Stimulated activated naive CD4-positive, alpha-beta T cell (primary cell): Measurements from ENCODE around the gene HGD.
"Not testable (repeated sequence)": the region's sequence is repeated elsewhere in the genome, so short reads cannot be mapped to it uniquely, and the experiment has no call there.

Source experiments
- DNase-seq, 6 experiments: peaks; one replicate each; lab custom pipeline; 2025; lab: John Stamatoyannopoulos, UW

Gene HGD

DNA sequence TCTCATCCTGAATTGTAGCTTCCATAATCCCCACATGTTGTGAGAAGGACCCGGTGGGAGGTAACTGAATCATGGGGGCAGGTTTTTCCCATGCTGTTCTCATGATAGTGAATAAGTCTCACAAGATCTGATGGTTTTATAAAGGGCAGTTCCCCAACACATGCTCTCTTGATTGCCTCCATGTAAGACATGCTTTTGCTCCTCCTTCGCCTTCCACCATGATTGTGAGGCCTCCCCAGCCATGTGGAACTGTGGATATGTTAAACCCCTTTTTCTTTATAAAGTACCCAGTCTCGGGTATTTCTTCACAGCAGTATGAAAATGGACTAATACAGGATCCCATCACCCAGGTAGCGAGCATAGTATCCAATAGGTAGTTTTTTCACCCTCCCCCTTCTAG, 43.2 kb downstream of the HGD start:
- DNase-seq: not testable (repeated sequence)

DNA sequence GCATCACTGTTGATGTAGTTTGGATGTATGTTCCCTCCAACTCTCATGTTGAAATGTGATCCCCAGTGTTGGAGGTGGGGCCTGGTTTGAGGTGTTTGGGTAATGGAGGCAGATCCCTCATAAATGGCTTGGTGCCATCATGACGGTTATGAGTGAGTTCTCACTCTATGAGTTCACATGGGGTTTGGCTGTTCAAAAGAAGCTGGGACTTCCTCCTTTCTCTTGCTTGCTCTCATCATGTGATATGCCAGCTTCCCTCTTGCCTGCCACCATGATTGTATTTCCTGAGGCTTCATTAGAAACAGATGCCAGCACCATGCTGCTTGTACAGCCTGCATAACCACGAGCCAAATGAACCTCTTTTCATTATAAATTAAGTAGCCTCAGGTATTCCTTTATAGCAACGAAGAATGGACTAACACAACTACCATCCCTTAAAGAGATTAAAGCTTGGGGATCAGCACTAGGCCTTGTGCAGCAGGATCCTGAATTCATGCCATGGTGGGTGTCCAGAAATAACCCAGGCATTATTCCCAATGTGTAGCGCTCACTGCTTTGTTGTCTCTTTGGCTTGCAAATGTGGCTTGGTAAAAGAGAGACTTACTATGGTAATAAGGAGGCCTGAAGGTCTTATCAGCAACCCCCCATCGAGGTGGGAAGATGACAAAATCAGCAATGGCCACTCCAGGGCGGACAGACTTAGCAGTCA, 44.0 kb downstream of the HGD start:
- DNase-seq: no peak

DNA sequence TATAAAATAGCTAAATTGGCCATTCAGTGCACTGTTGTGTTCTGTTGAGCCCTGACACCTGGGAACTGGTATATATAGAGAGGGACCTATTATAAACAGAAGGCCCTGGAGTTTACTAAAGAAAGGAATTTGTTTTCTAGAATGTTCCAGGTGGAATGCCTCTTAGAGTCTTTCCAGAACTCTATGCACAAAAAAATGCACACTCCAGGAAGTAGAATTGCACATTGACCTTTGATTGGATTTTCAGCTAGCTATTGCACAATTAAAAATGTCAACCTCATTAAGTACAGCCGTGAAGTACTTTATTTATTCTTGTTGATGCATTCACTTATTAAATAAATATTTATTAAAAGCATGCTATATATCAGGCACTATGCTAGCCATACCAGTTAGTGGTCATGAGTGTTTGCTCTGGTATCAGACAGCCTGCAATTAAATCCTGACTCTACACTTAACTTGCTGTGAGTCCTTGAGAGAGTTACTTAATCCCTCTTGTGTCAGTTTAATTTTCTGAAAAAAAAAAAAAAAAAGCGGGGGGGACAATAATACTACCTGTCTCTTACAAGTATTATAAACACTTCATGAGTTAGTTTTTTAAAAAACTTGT, 45.1 kb downstream of the HGD start:
- no peak for DNase-seq

DNA sequence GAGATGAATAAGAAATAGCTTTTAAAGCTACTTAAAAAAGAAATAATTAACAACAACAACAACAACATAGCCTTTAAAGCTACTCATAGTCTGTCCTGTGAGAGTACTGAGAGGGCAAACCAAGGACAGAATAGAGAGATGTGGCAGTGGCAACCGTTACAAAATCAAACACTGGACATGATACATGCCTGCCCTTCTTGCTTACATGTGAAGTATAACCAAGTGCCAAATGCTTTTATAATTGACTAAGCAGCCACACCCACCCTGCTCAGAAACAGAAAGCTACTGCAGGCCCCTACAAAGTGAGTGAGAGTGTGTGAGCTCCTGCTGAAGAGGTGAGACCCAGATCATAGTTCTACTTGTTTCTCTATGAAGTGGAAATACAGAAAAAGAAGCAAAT, 47.5 kb downstream of the HGD start:
- DNase-seq: no peak

DNA sequence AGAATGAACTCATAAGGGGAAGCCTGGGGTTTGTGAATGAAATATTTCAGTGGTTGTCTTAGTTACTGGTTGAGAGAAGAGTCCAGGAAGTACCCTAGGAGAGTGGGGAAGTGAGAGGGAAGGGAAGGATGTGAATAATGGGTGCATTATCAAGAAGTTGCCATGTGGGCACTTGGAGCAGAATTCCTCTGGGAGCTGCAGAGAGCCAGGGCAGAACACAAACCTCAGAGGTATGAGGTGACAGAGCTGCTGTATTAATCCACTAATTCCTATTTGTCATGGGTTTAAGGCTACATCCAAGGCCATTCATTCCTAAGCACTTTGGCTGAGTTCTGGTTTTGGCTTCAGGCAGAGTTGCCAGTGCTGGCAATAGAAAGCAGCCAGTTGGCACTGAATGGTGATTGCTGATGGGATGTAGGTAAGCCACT, 56.9 kb downstream of the HGD start:
- DNase-seq: no peak

DNA sequence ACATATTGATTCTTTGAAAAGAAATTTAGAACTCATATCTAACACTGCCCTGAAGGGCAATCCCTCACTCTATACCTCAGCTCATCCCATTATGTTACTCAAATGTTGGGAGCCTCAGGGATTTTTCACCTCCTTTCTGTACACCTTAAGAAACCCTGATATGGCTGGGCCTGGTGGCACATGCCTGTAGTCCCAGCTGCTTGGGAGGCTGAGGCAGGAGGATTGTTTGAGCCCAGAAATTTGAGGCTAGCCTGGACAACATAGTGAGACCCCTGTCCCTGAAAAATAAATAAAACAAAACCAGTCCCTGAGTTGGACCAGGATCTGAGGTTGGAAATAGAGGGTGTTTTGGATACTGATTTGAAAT, 58.3 kb downstream of the HGD start:
- DNase-seq: no peak

DNA sequence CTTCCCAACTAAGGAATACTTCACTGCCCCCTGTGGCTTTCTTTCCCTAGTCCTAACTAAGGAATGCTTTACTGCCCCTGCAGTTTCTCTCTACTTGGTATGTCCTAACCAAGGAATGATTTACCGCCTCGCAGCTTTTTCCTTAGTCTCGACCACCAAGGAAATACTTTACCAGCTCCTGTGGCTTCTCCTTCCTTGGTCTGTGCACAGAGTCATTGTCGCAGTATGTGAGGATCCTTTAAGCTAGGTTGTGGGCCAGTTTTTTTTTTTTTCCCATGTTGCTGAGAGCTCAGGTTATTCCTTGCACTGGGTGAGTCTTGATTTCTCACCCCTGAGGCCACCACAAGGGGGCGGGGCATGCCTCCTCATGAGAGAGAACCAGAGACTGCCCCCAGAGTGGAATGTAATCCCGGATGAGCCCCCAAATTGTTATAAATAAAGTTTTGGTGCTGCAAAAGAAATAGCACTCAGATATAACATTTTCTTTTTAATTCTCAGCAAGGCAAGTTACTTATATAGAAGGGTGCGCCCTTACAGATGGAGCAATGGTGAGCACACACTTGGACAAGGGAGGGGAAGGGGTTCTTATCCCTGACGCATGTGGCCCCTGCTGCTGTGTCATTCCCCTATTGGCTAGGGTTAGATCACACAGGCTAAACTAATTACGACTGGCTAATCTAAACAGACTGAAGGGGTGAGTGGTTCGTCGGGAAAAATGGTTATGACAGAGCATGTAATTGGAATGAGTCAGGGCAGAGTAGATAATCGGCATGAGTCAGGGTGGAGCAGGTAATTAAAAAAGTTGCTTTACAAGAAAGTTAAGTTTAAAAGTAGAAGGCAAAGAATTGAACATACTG, 58.9 kb downstream of the HGD start:
- no peak for DNase-seq

DNA sequence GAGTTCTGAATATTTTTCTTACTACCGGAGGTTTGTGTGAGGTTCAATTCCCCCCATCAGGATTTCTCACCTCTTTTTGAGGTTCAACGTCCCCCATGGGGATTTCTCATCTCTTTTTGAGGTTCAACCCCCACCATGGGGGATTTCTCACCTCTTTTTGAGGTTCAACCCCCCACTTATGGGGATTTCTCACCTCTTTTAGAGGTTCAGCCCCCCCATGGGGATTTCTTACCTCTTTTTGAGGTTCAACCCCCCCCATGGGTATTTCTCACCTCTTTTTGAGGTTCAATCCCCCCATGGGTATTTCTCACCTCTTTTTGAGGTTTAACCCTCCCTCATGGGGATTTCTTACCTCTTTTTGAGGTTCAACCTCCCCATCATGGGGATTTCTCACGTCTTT, 59.6 kb downstream of the HGD start:
- DNase-seq: no peak

DNA sequence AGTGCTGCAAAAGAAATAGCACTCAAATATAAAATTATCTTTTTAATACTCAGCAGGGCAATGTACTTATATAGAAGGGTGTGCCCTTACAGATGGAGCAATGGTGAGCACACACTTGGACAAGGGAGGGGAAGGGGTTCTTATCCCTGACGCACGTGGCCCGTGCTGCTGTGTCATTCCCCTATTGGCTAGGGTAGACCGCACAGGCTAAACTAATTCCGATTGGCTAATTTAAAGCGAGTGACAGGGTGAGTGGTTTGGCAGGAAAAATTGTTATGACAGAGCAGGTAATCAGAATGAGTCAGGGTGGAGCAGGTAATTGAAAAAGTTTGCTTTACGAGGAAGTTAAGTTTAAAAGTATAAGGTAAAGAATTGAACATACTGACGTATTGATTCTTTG, 65.3 kb downstream of the HGD start:
- DNase-seq: not testable (repeated sequence)

DNA sequence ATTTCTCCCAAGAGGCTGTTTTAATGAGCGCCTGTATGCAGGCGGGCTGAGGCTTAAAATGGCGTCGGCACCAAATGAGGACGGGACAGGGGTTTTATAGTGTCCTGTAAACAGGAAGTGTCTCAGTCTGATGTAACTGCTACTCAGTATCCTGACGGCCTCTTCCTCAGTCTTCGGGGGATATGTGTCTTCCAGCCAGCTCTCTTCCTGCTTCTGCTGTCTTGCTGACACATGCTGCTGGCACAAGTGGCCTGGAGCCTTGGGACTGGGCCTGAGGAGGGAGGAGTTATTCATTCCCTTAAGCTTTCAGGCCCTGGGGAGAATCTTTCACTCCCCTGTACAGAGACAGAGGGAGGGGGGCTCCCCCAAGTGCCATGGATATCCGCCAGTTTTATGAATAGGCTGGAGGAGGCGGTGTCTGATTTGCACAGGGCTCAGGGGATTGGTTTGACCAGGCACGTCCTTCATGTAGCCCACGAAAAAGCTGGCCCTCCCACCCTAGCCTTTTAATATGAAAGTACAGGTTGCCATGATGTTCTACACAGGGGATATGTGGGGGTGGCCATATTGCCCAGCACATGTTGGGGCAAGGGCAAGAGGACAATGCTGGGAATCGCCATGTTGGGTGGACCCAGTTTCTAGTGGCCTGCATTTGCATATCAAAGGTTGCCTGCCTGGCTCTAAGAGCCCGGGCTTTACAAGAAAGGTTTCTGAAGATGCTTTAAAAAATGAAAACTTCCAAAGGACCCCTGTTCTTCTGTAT, 66.0 kb downstream of the HGD start:
- DNase-seq: no peak

DNA sequence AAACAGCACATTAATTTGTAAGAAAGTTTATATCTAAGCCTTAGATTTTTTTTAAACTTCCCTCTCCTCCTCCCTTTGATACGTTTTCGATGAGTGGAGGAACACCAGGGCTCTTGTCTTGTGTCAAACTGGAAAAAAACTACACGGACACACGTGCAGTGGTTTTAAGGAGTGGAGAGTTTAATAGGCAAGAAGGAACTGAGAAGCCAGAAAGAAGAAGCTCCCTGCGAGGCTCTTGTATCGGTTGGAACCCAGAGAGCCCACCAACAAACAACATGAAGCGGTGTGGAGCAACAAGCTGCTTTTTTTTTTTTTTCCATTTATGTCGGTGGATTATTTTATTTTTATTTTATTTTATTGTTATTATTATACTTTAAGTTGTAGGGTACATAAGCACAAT, 67.3 kb downstream of the HGD start:
- no peak for DNase-seq

DNA sequence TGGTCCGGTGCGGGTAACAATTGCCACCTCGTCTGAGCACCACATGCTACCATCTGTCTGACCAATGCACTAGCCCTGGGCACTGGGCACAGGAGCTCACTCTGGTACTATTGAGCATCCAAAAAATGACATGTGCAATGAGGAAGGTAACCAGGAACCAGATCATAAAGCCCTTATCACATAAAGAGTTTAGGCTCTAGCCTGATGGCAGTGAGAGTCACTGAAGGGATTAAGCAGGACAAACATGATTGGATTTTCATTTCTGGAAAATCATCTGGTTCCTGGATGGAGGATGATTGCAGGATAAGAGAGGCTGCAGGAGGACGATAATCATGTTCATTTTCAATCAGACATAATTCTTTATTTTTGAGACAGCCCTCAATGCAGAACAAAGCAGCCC, 73.5 kb downstream of the HGD start:
- no peak for DNase-seq

DNA sequence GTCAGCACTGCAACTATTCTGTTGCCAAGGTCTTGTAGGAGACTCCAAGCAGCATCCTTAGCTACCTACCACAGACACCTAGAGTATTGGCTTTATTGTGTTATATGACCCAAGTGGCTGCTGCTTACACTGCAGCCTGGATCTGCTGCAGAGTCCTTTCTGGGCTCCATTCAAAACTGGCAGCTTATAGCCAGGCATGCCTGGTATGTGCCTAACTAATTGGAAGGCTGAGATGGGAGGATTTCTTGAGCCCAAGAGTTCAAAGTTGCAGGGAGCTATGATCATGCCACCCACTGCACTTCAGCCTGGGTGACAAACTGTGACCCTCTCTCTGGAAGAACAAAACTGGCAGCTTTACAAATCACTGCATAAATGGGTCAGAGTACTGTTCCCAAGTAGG, 77.3 kb downstream of the HGD start:
- no peak for DNase-seq

DNA sequence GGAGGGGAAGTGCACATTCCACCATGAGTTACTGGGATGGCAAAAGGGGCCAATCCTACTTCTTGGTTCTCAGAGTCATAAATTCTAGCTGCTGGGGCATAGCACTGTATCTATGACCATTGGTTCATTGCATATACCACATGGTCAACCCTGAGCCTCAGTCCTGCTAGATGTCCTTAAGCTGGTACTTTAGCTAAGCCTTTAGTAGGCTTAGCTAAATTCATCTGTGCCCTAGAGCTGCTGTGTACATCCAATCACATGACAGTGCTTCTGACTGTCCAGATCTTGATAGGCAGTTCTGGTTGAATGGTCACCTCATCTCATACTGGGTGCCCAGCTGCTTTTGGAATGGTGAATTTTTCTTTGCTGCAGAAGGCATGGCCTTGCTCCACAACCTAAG, 77.7 kb downstream of the HGD start:
- DNase-seq: no peak

DNA sequence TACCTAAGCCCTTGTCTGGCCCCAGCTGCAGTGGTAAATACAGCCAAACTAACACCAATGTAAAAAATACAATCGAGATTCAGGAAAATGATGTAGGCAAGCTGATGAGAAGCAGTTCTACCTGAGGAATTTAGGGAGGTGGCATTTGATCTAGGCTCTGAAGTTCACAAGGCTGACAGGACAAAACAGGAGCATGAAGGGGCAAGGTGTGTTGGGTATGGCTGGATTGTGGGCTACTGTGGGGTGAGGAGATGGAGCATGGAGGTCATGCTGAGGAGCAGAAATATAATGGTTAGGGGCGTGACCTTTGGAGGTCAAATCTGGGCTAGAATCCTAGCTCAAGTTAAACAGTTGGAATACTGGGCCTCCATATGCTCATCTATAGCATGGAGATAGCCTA, 79.4 kb downstream of the HGD start:
- DNase-seq: no peak

DNA sequence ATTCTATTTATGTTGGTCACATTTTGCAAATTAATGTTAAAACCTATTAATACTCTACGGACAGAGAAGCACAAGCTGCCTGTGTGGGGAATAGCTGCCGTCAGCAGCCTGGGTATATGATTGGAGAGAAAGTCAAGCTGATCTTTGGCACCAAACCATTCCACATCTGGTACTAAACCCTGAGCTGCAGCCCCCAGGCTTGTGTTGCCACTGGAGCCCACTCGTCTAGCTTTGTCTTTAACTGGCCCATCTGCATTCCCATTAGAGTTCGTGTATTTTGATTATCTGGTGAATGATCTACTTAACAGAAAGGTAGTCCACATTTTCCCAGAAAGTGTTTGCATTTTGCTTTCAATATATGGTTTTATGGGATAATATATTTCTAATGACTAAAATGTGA, 80.5 kb downstream of the HGD start:
- DNase-seq: no peak

DNA sequence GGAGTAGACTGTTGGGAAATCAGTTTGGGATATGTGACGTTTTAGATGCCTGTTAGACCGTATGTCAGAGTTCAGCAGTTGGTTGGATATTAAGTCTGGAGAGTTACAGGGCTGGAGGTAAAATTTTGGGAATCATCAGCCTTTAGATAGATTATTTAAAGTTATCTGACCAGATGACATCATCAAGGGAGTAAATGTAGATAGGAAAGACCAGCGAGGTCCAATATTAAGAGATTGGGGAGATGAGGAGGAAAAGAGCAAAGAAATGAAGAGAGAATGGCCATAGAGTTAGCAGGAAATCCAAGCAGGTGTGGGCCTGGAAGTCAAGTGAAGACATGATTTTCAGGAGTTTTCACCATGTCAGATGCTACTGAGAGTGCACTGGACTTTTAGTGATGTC, 82.8 kb downstream of the HGD start:
- DNase-seq: no peak

DNA sequence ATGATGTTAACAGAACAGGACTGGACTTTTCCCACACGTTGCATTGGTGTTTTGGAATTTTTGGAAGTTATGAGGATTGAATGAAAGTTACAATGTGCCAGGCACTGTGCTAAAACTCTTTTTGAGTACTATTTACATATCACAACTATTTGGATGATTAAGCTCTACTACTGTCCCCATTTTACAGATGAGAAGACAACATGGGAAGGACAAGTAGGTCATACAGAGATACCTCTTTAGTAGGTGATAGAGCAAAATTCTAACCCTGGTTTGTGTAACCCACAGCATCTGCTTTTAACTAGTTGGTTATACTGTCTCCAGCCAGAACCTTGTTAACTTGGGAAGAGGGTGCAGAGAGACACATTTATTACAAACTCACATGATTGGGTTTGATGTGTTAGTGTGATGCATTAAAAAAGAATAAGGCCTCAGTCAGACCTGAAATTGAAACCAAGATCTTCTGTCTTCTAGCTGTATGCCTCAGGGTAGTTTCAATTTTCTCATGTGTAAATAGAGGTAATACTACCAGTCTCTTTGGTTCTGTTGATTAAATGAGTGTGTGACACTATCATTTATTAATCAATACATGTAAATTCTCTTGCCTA, 84.5 kb downstream of the HGD start:
- no peak for DNase-seq

DNA sequence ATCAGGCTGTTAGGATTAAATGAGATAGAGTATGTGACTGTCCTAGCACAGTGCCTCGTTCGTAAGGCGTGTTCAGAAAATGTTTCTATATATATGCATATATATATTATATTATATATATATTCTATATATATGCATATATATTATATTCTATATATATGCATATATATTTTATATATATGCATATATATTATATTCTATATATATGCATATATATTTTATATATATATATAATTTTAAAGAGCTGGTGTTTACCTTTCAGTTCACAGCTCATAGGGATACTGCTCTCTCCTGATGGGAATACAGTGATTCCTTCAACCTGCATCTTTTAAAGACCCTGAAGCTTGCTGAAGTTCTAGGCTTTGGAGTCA, 85.2 kb downstream of the HGD start:
- no peak for DNase-seq

DNA sequence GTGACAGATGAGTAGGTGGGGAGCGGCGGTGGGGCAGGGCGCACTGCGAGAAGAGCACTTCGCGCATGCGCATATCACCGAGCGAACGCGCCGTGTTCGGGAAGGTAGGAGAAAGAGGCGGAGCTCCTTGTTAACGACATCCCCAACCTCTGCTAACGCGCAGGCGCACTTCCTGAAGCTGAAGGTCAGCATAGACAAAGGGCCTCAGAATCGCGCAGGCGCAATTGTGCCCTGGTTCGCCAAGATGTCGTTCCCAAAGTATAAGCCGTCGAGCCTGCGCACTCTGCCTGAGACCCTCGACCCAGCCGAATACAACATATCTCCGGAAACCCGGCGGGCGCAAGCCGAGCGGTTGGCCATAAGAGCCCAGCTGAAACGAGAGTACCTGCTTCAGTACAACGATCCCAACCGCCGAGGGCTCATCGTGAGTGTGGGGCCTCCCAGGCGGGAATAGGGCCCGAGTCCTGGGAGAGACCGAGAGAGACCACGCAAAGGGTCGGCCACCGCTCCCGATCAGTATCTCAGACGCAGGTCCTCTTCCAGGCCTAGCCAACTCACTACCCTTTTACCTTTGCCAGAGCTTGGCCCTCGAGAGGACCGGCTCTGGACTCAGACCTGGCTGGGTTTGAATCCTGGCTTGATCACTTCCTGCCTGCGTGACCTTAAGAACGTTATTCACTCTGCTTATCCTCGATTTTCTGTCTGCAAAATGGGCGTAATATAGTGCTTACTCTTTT, 85.8 kb downstream of the HGD start, which contains the start of gene NDUFB4:
Gene NDUFB4 (plus strand): TSS at position 221 of the 737 bp plus-strand sequence. CDS start 24 bp downstream, at position 245.
- peak; percentile 83 to 97 (median 94) for DNase-seq

DNA sequence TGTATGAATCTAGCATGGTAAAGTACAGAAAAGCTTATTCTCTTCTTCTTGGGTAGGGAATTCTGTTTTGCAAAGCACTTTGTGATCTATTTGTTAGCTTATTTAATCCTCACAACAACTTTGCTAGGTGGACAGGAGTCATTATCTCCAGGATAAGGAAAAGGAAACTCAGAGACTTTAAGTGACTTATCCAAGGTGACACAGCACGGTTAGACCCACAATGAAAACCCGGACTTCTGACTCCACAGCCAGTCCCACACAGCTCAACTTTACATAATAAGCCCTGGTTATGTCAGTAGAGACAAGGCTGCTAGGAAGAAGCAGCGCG, 86.3 kb downstream of the HGD start:
- DNase-seq: no peak
